ENCODE results near the gene MUTYH. TPM values are rescaled to one million over a fixed set of nuclear protein-coding genes. Genes with fewer than 3 reads are reported as not detected.

The MUTYH gene
- total and polyA plus RNA-seq, 2 of the 8 experiments (the other 6 are each of a cell fraction or from before 2014, with no cell fraction given): 51.9 to 65.7 TPM

GRCh38 chr1:45331436-45332345 is 8.5 kb downstream of the MUTYH start (continued):
- TF ChIP-seq RAD21 (IDR thresholded peaks at IDR 0.05 in 1 of 2, conservative IDR thresholded peaks at IDR 0.05 in 1 of 2; ENCODE audit: low read depth in 2 of 2, low read length in 2 of 2) (no peak), ZNF274 (IDR thresholded peaks at IDR 0.05; ENCODE audit: borderline replicate concordance, extremely low read depth, low read length) (no peak), JUN (IDR thresholded peaks at IDR 0.05; ENCODE audit: low read depth, low read length) (no peak), CHD2 (IDR thresholded peaks at IDR 0.05; ENCODE audit: low read length) (no peak), SP4 (IDR thresholded peaks at IDR 0.05; ENCODE audit: low read length) (no peak), CBX5 (IDR thresholded peaks at IDR 0.05; ENCODE audit: low read depth, low read length) (no peak)
